Panc1 (cell line): ENCODE measurements around the gene MTSS2.

Experiments used
- POLR2AphosphoS5 ChIP-seq: IDR thresholded peaks from 2 replicates; pipeline ENCODE4 v1.6.1; 2012; ENCODE audit warnings: mild to moderate bottlenecking, low read depth, low read length, moderate library complexity
- TF ChIP-seq, protein P1 (sequence below): fragments of 450-650 bp; IDR thresholded peaks from 2 replicates; pipeline ENCODE4 v1.5.1; 2017; ENCODE audit warnings: mild to moderate bottlenecking
- TF ChIP-seq, protein P2 (sequence below), 2 experiments: IDR thresholded peaks; 2 replicates each; pipeline ENCODE4 v1.6.1; 2011 to 2012; ENCODE audit warnings: low read depth in 2 of 2, control low read depth in 1 of 2, low read length in 1 of 2, mild to moderate bottlenecking in 1 of 2, moderate library complexity in 1 of 2; ENCODE audit not compliant: insufficient read depth in 1 of 2

DNA sequence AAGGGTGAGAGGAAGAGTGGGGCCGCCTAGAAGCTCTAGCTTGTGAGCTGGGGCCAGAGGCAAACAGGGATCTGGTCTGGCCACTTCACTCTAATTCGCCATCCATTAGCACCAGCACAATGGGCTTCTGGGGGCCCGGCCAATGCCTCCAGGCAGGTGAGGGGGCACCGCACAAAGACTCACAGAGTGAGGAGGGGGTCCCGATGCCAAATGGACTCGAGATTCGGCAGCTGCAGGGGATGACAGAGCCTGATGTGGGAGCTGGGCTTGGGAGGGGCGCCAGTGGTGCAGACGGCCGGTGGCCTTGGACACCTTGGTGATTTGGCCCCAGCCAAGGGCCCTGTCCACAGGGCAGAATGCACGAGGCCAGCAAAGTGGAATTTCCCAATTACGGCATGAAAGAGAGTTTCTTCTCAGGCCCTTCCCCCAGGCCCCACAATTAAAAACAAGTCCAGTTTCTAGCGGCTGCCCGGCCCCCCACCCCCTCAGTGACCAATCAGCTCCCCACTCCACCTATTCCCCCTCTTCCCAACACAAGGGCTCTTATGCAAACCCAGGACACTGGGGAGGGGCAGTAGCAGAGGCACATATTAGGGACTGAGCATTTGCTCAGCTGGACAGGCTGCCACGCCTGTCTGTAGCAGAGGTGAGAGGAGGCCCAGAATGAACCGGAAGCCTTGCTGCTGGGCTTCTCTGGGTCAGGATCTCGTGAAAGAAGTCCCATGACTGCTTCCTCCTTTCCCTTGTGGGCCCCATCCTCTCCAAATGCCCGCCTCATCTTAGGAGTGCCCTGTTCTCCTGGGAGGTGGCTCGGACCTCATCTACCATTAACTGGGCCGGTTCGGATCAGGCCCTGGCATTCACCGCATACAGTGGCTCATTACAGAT is 39.4 kb upstream of the MTSS2 start:
- TF ChIP-seq, protein P1, sequence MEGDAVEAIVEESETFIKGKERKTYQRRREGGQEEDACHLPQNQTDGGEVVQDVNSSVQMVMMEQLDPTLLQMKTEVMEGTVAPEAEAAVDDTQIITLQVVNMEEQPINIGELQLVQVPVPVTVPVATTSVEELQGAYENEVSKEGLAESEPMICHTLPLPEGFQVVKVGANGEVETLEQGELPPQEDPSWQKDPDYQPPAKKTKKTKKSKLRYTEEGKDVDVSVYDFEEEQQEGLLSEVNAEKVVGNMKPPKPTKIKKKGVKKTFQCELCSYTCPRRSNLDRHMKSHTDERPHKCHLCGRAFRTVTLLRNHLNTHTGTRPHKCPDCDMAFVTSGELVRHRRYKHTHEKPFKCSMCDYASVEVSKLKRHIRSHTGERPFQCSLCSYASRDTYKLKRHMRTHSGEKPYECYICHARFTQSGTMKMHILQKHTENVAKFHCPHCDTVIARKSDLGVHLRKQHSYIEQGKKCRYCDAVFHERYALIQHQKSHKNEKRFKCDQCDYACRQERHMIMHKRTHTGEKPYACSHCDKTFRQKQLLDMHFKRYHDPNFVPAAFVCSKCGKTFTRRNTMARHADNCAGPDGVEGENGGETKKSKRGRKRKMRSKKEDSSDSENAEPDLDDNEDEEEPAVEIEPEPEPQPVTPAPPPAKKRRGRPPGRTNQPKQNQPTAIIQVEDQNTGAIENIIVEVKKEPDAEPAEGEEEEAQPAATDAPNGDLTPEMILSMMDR: no peak
- TF ChIP-seq, protein P2, sequence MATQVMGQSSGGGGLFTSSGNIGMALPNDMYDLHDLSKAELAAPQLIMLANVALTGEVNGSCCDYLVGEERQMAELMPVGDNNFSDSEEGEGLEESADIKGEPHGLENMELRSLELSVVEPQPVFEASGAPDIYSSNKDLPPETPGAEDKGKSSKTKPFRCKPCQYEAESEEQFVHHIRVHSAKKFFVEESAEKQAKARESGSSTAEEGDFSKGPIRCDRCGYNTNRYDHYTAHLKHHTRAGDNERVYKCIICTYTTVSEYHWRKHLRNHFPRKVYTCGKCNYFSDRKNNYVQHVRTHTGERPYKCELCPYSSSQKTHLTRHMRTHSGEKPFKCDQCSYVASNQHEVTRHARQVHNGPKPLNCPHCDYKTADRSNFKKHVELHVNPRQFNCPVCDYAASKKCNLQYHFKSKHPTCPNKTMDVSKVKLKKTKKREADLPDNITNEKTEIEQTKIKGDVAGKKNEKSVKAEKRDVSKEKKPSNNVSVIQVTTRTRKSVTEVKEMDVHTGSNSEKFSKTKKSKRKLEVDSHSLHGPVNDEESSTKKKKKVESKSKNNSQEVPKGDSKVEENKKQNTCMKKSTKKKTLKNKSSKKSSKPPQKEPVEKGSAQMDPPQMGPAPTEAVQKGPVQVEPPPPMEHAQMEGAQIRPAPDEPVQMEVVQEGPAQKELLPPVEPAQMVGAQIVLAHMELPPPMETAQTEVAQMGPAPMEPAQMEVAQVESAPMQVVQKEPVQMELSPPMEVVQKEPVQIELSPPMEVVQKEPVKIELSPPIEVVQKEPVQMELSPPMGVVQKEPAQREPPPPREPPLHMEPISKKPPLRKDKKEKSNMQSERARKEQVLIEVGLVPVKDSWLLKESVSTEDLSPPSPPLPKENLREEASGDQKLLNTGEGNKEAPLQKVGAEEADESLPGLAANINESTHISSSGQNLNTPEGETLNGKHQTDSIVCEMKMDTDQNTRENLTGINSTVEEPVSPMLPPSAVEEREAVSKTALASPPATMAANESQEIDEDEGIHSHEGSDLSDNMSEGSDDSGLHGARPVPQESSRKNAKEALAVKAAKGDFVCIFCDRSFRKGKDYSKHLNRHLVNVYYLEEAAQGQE (IDR thresholded peaks at IDR 0.05; ENCODE audit: insufficient read depth in 1 of 2, low read depth in 2 of 2, low read length in 1 of 2): no peak
- no peak for TF ChIP-seq POLR2AphosphoS5
